Measurements from ENCODE around the gene GAST.

Gene GAST, protein sequence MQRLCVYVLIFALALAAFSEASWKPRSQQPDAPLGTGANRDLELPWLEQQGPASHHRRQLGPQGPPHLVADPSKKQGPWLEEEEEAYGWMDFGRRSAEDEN

DNA sequence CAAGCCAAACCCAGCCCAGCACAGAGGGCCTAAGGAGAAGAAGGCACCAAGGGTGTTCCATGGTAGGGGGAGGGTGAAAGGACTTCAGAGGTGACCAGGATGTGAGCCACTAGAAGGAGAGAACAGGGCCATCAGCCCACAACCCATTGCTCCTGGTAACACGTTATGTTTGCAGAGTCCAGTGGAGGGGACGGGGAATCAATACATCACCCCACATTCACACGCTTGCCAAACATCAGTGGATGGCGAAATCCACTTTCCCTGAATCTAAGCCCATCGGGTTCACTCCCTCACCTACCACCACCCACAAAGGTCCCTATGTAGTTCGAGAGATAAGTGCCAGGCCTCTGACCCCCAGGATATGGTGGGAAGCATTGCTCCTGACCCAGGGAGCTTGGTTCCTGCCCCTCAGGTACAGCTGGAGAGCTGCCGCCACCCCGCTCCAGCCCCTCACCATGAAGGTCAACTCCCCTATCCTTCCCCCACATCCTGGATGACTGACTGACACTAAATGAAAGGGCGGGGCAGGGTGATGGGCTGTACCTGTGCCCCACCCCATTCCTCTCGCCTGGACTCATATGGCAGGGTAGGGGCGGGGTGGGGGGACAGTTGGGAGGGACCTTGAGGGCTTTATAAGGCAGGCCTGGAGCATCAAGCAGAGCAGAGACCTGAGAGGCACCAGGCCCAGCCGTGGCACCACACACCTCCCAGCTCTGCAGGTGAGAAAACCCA is at the start of gene GAST:
TSS of gene GAST (plus strand) at position 663 of the 732 bp plus-strand sequence. CDS start 3,106 bp downstream, outside the sequence.
- no peak for DNase-seq (ENCODE audit: low spot score)

DNA sequence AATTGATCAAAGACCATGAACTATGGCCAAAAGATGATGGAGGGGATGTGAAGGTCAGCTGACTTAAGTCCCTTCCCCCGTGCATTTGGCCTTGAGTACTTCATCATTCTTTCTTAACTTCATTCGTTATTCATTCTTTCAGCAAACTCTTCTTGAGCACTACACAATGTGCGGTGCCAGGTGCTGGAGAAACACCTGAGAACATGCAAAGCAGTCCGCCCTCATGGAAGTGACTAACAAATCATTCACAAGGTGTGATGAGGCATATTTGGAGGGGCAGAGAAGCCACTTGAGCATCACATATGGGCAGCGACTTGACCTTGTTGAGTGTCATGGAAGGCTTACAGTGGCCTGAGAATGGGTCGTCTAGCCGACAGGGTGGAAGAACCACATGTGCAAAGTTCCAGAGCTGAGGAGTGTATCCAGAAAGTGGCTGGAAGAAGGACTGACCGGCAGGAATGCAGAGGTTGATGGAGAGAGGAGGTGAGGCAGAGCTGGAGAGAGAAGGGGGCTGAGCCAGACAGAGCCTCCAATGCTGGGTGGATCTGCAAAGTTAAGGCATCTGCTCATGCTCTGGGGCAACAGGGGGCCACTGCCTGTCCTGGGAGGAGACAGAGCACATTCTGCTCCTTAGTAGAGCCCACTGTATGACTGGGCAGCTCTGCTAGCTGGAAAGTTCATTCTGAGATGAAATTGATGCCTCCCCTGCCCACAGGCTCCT is 48.5 kb upstream of the GAST start:
- DNase-seq (ENCODE audit: low spot score), result no peak

DNA sequence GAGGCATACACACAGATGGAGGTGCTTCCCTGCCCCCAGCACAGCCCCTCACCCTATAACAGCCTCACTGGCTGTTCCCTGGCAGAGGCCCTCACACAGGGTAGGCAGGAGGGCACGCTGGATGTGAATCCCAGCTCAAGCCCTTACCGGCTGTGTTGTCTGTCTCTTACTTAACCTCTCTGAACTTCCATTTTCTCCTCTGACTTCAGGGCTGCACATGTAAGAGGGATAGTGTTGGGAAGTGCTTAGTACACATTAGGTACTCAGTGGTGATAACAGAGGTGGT is 48.0 kb upstream of the GAST start:
- DNase-seq (ENCODE audit: low spot score), result no peak

DNA sequence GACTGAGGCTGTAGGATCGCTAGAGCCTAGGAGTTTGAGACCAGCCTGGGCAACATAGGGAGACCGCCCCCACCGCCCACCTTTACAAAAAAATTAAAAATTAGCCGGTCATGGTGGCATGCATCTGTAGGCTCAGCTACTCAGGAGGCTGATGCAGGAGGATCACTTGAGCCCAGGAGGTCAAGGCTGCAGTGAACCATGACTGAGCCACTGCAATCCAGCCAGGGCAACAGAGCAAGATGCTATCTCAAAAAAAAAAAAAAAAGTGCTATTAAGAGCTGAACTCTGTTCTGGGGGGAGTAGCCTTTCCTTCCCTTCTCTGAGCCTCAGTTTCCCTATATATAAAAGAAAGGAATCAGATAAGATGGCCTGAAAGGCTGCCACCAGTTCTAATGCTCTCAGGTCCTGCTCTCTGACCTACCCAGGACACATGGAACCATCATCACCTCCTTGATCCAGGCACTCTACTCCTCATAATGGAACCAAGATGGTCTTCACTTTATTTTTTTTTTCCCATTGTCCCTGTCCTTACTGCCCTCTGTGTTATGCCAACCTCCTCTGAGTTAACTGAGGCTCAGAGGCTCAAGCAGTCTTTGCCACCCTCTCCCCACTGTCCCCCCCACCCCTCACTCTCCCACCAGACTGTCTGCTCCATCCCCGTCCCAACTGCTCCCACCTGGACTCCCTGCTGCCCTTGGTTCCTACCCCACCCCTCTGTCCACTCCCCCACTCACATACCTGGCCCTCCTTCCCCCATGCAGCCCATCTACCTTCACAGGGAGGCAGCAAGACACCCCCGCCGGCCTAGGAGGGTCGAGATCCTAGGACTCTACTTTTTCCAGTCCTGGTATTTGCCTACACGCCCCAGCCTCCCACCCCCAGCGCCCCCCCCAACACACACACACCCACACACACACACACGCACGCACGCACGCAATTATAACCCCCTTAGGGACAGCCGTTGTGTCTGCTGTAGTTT is 47.3 kb upstream of the GAST start:
- no peak for DNase-seq (ENCODE audit: low spot score)

DNA sequence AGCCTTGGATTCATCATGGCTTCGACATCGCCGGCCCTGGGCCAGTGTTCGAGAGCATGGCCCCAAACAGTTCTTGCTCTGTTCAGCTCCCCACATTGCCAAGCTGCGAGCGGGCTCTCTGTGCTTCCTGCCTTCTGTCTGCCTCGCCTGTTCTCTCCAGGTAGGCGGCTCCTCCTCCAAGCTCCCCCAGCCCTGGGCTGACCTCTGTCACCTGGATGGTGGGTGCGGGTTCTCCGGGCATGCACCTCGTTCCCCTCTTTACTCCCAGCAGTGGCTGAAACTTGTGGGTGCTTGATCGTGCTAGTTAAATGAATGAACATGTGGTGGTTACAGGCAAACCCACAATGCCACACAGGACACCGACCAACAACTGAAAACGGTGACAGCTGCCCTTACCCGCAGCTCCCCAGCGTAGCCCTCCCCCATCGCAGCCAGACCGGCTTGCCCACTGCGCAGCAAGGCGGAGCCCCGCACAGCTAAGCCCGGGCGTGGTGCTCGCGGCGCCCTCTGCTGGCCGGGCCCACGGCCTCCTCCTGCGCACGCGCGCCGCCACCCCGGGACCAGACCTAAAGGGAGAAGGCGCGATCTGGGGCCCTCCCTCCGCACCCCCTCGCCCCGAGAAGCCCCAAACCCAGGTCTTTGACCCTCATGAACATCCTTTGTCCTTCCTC is 46.4 kb upstream of the GAST start:
- DNase-seq (ENCODE audit: low spot score), result peak; percentile 87

DNA sequence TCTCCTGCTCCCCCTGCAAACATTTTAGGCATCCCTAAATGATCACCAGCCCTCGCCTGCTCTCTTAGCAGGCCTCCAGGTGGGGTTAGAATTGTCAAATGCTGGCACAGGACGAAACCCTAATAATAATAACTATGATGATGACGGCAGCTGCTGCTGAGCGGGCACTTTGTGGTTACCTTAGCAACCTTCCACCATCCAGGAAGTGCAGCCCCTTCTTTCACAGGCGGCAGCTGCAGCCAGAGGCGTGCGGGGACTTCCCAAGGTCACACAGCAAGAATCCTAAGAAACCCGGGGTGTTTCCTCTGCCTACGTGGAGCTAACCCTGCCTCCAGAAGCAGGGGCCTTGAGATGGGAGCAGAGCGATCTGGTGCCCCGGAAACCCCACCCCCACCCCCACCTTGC is 45.9 kb upstream of the GAST start:
- peak; percentile 91 for DNase-seq (ENCODE audit: low spot score)

DNA sequence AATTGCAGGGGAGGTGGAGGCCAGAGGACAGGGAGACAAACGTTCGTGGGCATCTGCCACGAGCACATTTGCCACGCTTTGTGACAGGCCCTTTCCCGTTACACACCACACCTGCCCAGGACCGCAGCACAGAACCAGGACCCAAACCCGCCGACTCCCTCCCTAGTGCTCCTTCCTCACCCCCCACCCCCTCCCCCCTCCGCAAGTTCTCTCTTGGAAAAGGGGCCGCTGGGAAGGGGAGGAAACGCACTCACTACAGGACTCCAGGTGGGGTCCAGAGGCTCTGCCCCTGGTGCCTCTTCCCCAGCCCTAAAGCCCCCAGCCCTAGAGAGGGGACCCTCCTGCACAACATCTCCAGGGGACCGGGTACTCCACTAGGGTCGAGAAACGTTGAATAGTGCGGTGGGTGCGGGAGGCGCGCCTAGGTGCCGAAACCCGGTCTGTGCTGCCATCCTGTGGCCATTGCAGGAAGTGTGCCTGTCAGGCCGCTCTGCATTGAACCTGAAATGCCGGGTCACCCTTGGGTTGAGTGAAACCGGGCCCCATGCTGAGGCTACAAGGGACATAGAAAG is 45.3 kb upstream of the GAST start:
- DNase-seq (ENCODE audit: low spot score), result peak; percentile 76

DNA sequence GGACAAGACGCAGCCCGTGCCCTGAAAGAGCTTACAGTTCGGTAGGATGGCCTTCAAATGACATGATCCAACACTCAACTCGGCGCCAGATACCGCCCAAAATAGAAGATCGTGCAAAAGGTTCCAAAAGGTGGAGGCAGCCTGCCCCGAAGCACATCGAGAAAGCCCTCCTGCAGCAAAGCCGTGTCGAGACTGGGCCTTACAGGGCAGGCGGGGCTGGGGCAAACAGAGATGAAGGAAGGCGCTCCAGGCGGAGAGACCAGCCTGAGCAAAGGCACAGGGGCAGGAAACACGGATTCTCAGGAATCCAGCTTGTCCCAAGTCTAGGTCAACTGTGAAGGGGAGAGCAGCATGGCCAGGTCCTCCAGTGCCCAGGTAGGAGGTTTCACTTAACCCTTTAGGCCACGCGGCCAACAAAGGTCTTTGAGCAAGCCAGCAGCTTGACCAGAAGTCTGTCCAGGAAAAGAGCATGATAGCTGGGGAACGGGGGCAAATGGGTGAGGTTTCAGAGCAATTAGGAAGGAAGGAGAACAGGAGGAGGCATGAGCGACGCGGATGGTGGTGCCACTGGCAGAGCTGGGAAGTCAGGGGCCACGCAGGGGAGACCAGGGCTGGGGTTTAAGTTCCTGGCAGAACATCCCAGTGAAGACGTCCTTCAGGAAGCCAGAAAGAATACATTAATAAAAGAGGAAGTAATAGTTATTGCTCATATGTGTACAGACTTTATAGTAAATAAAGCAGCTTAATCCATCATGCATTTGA is 44.7 kb upstream of the GAST start:
- DNase-seq (ENCODE audit: low spot score), result no peak

DNA sequence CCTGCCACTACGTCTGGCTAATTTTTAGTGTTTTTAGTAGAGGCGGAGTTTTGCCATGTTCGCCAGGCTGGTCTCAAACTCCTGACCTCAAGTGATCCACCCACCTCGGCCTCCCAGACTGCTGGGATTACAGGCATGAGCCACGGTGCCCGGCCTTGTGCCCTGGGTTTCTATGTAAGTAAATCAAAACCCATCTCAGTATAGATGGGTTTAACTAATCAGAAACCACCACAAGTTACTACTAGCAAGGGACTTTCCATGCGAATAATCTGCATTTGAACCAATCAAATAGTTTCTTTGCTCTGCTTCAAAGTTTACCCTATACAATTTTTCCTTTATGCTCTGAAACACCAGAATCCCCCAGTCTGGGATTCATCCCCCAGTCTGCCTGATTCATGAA is 40.0 kb upstream of the GAST start:
- no peak for DNase-seq (ENCODE audit: low spot score)

DNA sequence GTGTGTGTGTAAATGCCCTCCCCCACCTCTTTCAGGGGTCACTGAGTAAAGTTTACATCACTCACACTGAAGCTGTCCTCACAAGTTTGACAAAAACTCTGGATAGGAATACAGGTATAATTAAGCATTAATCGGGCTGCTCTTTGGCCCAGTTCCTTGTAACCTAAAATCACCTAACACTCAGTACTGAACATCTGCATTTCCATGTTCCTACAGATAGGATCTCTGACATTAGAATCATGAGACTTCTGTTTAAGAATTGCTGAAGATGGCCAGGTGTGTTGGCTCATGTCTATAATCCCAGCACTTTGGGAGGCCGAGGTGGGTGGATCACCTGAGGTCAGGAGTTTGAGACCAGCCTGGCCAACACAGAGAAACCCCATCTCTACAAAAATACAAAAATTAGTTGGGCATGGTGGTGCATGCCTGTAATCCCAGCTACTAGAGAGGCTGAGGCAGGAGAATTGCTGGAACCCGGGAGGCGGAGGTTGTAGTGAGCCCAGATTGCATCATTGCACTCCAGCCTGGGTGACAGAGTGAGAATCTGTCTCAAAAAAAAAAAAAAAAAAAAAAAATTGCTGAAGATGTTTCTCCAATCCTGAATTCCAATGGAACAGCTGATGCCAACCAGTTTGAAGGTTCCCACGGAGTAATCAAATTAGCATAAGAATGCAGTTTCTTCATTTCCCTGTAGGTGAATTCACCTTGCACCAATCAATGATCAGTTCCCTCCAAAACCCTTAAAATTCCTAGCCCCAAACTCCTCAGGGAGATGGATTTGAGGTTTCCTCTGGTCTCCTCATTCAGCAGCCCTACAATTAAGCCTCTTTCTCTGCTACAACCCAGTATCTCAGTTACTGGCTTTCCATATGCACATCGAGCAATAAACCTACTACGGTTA is 36.7 kb upstream of the GAST start:
- peak; percentile 67 for DNase-seq (ENCODE audit: low spot score)

DNA sequence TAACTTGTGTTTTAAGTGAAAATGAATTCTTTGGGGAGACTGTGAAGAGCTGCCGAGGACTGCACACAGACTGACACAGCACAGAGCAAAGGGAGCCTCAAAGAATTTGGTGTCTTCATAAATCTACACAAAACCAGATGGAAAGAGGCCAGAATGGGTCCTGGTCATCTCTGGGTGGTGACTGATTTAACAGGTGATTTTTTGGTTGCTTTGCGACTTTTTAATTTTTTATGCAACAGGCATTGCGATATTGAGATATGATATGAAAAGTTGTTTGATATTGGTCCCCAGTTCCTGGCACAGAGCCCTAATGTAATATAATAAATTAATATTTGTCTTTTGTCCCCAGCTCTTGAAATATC is 36.1 kb upstream of the GAST start:
- no peak for DNase-seq (ENCODE audit: low spot score)

DNA sequence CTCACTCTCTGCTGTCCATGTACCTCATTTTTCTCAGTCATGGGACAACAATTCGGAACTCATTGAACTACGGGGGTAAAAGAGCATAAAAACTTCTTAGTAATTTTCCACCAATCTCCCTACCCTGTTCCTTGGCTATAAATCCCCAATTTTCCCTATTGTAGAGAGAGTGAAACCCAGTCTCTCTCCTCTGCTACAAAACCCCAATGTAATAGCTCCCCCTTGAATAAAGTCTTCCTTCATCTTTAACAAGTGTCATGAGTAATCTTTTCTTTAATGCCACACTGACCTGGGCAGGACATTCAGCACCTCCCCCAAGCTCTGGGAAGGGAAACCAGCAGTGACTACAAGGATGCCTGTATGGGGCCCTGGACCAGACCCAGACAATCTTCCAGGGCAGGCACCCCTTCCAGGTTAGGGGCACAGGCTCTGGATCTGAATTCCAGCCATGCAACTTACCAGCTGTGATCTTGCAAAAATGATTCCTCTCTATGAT is 33.7 kb upstream of the GAST start:
- peak; percentile 92 for DNase-seq (ENCODE audit: low spot score)

DNA sequence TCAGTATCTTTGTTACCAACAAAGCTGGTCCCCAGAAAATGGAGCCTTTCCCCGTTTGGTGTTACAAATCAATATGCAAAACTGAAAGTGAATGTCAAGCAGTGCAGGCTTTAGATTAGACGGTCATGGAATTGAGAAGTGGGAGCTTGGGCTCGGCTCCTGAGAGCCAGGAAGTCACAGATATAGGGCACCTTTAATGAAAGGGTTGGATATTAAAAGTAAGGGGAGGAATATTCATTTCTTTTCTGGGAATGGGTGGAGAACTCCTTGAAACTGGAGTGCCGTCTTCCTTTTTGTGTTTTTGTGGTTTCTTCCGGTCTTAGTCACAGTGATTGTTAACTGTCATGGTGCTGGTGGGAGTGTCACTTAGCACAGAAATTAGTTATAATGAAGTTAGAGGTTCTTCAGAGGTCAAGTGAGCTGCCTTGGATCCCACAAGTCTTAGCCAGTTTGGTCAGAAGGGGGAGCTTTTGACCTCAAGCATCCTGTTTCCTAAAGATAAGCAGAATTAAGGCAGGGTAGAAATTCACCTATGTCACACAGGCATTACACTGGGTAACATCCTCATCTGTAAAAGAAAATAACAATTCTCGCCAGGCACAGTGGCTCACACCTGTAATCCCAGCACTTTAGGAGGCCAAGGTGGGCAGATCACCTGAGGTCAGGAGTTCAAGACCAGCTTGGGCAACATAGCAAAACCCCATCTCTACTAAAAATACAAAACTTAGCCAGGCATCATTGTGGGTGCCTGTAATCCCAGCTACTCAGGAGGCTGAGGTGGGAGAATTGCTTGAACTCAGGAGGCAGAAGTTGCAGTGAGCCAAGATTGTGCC is 33.0 kb upstream of the GAST start:
- peak; percentile 92 for DNase-seq (ENCODE audit: low spot score)

DNA sequence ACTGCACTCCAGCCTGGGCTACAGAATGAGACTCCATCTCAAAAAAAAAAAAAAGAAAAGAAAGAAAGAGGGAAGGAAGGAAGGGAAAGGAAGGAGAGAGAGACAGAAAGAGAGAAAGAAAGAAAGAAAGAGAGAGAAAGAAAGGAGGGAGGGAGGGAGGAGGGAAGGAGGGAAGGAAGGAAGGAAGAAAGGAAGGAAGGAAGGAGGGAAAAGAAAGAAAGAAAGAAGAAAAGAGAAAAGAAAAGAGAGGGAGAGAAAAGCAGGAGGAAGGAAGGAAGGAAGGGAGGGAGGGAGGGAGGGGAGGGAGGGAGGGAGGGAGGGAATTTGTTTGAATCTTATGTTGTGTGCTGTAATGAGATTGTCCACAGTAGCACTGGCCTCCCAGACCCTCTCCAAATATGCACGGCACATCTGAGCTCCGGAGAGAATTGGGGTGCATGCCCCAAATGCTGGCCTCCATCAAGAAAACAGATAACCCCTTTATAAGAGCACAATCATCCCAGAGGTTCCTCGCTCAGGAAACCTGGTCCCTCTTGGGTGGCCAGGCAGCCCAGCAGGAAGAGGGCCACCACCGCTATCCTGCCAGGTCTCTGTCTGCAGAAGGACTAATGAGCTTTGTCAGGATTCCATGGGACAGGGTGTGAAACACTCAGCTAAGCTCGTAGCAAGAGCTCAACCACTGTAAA is 32.2 kb upstream of the GAST start:
- DNase-seq (ENCODE audit: low spot score), result no peak

DNA sequence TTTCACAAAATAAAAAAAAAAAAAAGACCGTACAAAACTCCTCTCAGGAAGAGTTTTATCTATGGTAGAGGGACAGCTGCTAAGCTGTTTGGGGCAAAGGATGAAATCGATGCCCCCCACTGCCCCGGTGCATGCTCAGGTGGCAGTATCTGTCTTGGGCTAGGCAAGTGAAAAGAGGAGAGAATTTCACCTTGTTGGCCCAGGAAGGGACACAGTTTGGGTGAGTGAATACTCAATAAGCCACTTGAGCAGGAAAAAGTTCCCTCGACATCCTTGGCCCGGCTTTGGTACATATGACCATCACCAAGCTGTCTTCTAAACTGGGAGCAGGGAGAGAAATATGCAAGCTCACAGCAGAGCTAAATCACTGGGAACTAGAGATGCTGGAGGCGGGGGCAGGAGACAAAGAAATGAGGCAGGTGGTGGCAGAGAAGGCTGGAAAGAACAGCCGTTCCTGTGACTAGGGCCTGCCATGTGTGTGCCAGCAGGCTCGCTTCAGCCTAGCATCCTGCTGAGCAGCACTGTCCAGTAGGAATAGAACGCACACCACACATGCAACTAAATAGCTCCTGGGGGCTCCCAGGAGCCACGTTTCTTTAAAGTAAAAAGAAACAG is 31.6 kb upstream of the GAST start:
- no peak for DNase-seq (ENCODE audit: low spot score)

DNA sequence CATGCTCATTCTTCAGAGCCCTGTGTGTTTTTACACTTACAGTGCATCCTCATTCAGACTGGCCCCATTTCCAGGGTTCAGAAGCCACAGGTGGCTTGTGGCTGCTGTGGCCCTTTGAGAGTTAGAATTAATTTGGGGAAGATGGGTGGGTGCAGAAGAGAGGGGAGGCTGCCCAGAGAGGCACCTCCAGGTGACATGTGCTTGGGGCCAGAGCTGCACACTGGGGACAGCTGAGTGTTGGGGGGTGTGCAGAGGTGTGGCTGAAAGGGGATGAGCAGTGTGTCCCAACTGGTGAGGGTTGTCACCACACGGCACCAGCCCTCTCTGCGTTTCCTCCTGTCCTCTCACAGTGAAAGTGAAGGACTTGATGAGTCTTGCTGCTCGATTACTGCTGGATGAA is 30.4 kb upstream of the GAST start:
- DNase-seq (ENCODE audit: low spot score), result no peak

DNA sequence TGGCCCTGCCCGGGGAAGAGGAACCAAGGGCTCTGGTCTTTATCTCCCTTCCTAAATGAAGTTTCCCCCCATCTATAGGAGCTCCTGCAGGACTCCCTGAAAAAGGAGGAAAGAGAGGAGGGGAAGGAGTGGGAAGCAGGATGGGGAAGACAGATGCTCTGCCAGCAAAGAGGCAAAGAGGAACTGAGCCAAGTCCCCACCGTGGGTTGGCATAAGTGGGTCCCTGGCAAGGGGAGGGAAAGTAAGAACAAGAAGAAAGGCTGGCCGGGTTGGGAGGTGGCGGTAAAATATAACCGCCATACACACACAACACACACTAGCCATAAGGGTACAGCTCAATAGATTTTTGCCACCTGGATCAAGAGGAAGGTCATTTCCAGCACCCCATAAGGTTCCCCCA is 29.5 kb upstream of the GAST start:
- DNase-seq (ENCODE audit: low spot score), result no peak

All from kidney tubule cell (primary cell).